ENCODE results near the gene HCFC1R1. TPM values are rescaled to one million over a fixed set of nuclear protein-coding genes. Genes with fewer than 3 reads are reported as not detected.

HCFC1R1 gene
- total and polyA plus RNA-seq, 4 donors, result 10.9 to 138 (median 45.7) TPM

DNA sequence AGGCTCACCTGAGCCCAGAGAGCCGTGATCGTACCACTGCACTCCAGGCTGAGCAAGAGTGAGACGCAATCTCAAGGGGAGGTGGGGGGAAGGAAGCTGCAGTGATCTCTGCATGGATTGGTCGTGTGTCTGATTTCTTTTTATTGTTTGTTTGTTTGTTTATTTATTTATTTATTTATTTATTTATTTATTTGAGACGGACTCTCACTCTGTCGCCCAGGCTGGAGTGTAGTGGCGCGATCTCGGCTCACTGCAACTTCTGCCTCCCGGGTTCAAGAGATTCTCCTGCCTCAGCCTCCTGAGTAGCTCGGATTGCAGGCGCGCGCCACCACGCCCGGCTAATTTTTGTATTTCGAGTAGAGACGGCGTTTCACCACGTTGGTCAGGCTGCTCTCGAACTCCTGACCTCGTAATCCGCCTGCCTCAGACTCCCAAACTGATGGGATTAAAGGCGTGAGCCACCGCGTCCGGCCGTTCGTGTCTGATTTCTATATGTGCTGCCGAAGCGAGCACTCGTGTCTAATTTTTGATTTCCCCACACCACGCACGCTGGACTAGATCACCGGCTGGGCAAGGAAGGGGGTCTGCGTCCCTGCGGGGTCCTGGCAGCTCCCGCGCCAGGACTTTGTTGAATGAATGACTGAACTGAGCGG is 4.0 kb downstream of the HCFC1R1 start:
- Histone ChIP-seq H3K9ac (ENCODE audit: insufficient read depth in 1 of 2, low read length in 2 of 2) (peak overlapping the region in 1 of 2 donors; percentile 32), H3K4me1 (ENCODE audit: control insufficient read depth in 5 of 5, insufficient read depth in 5 of 5, low read length in 5 of 5) (peaks cover 0 to 45% (median 26%) of the 10 kb centered on the region in 5 donors), H3K9me3 (ENCODE audit: control insufficient read depth in 4 of 4, insufficient read depth in 3 of 4, low read length in 3 of 4) (no peaks in the 10 kb centered on the region), H3K27me3 (ENCODE audit: control insufficient read depth in 3 of 3, insufficient read depth in 3 of 3, low read length in 2 of 3) (peaks cover 0 to 13% (median 9%) of the 10 kb centered on the region in 3 donors), H3K36me3 (ENCODE audit: control insufficient read depth in 4 of 4, insufficient read depth in 4 of 4, low read length in 4 of 4) (peaks cover 0 to 3% (median 0%) of the 10 kb centered on the region in 4 donors), H3K4me3 (peak overlapping the region; percentile 25), H3K27ac (ENCODE audit: low read depth in 1 of 2, low read length in 1 of 2) (peak overlapping the region in 1 of 2 donors; percentile 99)
- no peak for TF ChIP-seq CTCF (IDR thresholded peaks at IDR 0.05; ENCODE audit: control extremely low read depth, extremely low read depth)
- DNase-seq (no peak), ATAC-seq (ENCODE audit: insufficient read depth, low FRiP score) (no peak)
- 30% methylated on average over 40 of the region's 40 CpGs for WGBS, 2 donors

- H3K27ac ChIP-seq (ENCODE audit: low read depth in 1 of 2, low read length in 1 of 2), result no peak within 1 kb of the TSS
- peaks cover 0 to 47% (median 18%) of the 10 kb centered on the region in 5 donors for H3K4me1 ChIP-seq (ENCODE audit: control insufficient read depth in 5 of 5, insufficient read depth in 5 of 5, low read length in 5 of 5)
- no peak for TF ChIP-seq CTCF (IDR thresholded peaks at IDR 0.05; ENCODE audit: control extremely low read depth, extremely low read depth)
- peaks cover 0 to 19% (median 17%) of the 10 kb centered on the region in 3 donors for H3K27me3 ChIP-seq (ENCODE audit: control insufficient read depth in 3 of 3, insufficient read depth in 3 of 3, low read length in 2 of 3)
- WGBS, 2 donors, result 12 to 15% methylated on average over 49 to 52 of the region's 52 CpGs
- DNase-seq (peak; percentile 65 to 89 (median 81)), ATAC-seq (ENCODE audit: insufficient read depth, low FRiP score) (no peak)
- peak within 1 kb of the TSS in 1 of 2 donors; percentile 1 for H3K9ac ChIP-seq (ENCODE audit: insufficient read depth in 1 of 2, low read length in 2 of 2)
- no peaks in the 10 kb centered on the region for H3K9me3 ChIP-seq (ENCODE audit: control insufficient read depth in 4 of 4, insufficient read depth in 3 of 4, low read length in 3 of 4)
- H3K4me3 ChIP-seq, result no peak within 1 kb of the TSS
- H3K36me3 ChIP-seq (ENCODE audit: control insufficient read depth in 4 of 4, insufficient read depth in 4 of 4, low read length in 4 of 4), result peaks cover 0 to 3% (median 0%) of the 10 kb centered on the region in 4 donors
Measured at GRCh38 chr16:3017794-3018506, 5.8 kb downstream of the HCFC1R1 start, which contains the start of gene CLDN6. Gene CLDN6, minus strand, starts transcription at chr16:3018183. Its CDS starts 2,162 bp downstream, at chr16:3016021.

- TF ChIP-seq CTCF (IDR thresholded peaks at IDR 0.05; ENCODE audit: control extremely low read depth, extremely low read depth), result no peak
- 73 to 79% methylated on average over 20 of the region's 20 CpGs for WGBS, 2 donors
- Histone ChIP-seq H3K9me3 (ENCODE audit: control insufficient read depth in 4 of 4, insufficient read depth in 3 of 4, low read length in 3 of 4) (no peaks in the 10 kb centered on the region), H3K27ac (ENCODE audit: low read depth in 1 of 2, low read length in 1 of 2) (no peak overlapping the region), H3K4me1 (ENCODE audit: control insufficient read depth in 5 of 5, insufficient read depth in 5 of 5, low read length in 5 of 5) (peaks cover 0 to 42% (median 13%) of the 10 kb centered on the region in 5 donors), H3K36me3 (ENCODE audit: control insufficient read depth in 4 of 4, insufficient read depth in 4 of 4, low read length in 4 of 4) (peaks cover 0 to 3% (median 0%) of the 10 kb centered on the region in 4 donors), H3K4me3 (no peak overlapping the region), H3K27me3 (ENCODE audit: control insufficient read depth in 3 of 3, insufficient read depth in 3 of 3, low read length in 2 of 3) (peaks cover 0 to 25% (median 17%) of the 10 kb centered on the region in 3 donors), H3K9ac (ENCODE audit: insufficient read depth in 1 of 2, low read length in 2 of 2) (no peak overlapping the region)
- DNase-seq (no peak), ATAC-seq (ENCODE audit: insufficient read depth, low FRiP score) (no peak)
Measured at GRCh38 chr16:3017344-3017743, 6.4 kb downstream of the HCFC1R1 start.
